ENCODE measurements around the gene LYPD6.
"Not testable (repeated sequence)": the region's sequence is repeated elsewhere in the genome, so short reads cannot be mapped to it uniquely, and the experiment has no call there.

The LYPD6 gene

DNA sequence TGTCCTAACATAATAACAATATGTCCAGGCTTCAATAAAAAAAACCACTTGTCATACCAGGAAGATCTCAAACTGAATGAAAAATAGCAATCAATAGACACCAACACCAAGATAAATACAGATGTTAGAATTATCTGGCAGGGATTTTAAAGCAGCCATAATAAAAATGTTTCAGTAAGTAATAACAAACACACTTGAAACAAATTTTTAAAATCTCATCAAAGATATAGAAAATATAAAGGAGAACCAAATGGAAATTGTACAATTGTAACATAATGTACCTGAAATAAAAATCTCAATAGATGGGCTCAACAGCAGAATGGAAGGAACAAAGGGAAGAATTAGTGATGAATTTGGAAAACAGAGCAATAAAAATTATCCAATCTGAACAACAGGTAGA lies 128.1 kb downstream of the LYPD6 start:
- no peak for DNase-seq

DNA sequence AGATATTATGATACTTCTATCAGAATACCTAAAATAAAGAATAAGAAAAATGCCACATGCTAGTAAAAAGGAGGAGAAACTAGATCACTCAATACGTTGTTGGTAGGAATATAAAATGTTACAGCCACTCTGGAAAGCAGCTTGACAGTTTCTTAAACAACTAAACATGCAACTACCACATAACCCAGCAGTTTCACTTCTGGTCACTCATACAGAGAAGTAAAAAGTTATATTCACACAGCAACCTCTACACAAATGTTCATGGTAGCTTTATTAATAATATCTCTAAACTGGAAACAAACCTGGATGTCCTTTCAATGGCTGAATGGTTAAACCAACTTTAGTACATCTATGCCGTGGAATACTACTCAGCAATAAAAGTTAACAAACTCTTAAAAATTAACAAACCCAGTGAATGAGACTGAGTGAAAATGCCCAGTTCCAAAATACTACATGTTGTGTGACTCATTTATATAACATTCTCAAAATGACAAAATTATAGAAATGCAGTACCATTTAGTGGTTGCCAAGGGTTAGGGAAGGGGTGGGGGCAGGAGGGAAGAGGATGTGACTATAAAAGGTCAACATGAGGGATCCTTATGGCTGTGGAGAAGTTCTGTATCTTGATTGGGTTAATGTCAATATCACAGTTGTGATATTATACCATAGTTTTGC lies 133.1 kb downstream of the LYPD6 start:
- DNase-seq: no peak

DNA sequence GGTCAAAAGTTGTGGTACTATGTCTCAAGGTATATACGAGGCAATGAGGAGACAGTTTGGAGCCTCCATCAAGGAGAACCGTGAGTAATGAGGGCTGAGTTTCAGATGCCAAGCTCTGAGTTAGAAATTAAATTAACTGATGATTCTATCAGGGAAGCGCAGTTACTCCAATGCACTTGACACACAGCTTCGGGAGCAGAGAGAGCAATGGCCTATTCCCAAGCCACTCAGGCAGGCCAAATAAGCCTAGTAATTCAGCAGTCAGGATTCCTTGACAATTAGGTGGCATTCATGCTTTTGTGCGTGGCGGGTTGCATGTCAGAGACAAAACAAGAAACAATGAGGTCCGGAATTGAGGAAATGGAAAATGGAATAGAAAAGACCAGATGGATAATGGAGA lies 134.0 kb downstream of the LYPD6 start:
- no peak for DNase-seq

DNA sequence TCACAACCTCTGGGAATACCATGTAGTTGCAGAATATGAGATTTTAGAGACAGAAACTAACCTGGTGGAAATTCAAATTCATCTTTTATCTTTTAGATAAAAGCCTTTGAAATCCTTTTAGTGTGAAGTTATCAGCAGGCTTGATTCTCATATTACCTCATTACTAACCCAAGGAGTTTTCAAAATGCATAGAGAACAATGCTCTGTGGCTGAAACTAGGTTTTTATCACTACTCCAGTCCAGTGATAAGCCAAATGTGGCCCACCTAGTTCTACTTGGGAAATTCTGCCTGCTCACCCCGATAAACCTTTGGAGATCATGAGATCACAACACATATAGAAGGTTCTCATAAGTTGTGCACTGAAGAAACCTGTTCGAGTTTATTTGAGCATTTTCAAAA lies 135.5 kb downstream of the LYPD6 start:
- DNase-seq: no peak

DNA sequence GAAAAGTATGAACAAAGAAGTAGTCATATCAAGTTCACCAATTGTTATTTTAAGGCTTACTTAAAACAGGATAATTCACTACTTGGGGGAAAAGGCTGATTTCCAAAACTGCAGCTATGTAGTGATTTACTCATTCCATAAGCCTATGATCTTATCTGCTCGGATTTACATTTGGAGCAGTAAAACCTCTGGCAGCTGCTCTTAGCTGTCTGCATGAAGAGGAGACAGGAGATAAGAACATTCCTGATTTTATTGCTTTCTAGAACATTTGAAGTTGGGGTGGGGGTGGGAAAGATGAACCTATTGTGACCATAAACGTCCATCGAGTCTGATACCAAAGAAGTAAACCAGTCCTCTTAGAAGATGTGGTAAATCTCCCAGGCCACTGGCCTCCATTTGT lies 136.2 kb downstream of the LYPD6 start:
- no peak for DNase-seq

DNA sequence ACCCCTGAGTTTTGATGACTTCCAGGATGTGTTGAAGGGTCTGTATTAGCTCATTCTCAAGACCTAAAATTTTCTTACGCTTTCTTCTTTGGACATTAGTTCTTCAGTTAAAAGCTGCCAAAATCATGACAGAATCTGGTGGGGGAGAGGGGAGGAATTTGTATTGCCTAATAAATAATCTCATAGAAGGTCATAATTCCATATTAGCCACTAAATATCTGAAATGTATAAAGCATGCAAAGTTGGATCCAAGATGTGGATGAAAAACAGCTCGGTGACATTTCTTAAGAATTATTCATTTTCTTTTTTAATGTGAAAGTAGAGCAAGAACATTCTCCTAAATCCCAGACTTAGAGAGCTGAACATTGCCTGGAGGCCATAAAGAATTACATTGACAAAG lies 137.0 kb downstream of the LYPD6 start:
- no peak for DNase-seq

DNA sequence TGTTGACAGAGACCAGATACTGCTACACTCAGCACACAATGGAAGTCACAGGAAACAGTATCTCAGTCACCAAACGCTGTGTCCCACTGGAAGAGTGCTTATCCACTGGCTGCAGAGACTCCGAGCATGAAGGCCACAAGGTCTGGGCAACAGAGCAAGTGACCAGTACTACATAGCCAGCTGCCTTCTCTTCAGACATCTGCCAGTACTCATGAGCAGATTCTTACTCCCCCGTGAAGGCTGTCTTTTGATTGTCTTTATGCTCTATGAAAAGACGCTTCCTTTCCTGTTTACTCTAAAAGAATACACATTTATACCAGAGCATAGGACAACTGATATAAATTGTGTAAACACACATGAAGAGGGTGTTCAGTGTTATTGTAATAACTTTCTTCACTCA lies 138.2 kb downstream of the LYPD6 start:
- no peak for DNase-seq

DNA sequence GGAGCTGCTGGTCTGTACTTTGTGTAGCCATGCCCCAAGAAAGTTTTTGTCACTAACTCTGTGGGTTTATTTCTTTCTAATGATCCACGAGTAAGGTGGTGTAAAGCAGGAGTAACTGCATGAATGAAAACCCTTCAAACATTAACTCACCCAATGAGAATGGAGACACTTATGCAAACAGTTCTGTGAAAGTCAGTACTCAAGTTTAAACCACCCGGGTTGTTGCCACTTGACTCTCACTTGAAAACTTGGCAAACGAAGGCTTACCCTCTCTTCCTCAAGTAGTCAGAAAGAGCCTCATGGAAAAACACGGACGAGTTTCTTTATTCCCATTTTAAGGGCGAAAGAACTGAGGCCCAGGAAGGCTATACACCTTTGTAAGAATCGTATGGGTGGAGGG lies 139.7 kb downstream of the LYPD6 start:
- no peak for DNase-seq

DNA sequence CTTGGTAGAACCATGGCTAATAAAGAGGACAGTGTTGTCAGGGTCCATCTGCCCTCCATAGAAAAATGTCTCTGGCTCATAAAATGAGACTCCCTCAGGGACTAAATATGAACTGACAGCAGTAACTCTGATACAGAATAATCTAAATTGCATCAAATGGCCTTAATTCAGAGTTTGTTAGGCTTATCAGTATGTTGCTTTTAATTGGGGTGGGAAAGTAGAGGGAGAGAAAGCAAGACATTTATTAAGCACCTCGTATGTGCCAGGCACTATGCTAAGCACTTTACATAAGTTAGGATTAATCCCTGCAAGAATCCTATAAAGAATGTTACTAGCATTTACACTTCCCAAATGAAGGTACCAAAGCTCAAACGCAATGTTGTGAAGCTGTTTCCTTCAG lies 142.0 kb downstream of the LYPD6 start:
- DNase-seq: no peak

DNA sequence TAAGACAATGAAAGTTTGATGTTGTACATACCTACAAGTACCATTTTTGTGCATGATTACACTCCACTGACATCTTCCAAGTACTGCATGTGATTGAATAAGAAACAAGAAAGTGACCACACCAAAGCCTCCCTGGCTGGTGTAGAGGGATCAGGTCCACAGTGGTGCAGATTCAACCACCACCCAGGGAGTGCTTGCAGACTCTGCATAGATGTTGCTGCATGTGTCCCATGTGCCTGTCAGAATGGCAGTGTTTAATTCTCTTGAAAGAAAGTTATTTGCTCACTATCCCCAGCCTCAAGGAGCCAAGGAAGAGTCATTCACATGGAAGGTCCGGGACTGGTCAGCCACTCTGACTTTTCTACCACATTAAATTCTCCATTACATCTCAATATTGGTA lies 142.7 kb downstream of the LYPD6 start:
- DNase-seq: no peak

DNA sequence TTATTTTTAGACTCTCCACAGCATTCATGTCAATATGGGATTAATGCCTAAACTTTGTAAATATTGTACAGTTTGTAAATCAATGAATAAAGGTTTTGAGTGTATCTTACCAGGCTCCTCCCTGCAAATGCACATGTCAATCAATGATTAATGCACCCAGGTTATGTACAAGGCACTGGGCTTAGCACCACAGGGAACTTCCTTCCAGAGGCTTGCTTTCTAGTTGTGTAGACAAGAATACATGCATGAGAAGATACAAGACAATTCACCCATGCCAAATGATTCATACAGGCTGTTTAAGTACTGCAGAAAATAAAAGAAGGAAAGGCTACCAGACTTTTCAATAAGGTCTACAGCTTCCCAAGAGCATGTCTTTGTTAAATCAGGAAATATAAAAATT lies 143.1 kb downstream of the LYPD6 start:
- DNase-seq: no peak

DNA sequence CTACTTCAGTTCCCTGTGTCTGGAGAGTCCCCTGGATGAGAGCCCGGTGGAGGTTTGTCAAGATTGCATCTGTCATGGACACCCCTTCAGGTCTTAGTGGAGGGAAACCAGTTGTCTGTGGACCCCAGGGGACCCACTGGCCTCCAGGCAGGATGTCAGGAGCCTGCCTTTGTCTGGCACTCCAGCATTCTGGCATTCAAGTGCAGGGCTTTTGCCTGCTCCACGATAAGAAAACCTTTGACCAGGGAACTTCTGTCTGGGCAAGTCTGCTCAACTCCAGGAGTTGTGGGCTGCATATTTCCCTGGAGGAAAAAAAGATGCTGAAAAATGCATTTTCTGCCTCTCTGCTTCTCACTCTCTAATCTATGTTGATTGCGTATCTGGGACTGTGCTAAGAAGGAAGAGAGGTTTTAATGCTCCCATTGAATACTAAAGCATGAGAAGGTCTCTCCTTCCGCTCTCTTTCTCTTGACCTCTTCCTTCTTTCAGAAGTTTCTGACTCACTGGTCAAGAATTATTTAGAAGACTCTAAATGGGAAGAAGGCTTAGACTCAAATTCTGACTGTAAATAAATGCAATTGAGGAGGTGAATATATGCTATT lies 152.7 kb downstream of the LYPD6 start:
- no peak for DNase-seq

DNA sequence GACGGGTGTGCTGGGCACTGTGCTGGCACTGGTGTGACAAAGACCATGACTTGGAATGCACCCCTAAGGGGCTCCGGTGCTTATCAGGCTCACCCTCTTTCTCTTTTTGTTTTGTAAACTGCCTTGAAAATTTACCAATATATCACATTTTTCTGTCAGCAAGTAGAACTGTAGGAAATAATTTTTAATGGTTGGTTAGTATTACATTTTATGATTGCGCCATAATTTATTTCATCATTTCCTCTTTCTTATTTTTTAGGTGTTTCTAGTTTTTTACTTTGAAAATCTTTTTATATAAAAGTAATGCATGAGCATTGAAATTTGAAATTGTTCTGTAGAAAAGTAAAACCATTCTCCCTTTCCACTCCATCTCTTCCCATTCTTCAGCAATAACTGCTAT lies 156.3 kb downstream of the LYPD6 start:
- DNase-seq: no peak

DNA sequence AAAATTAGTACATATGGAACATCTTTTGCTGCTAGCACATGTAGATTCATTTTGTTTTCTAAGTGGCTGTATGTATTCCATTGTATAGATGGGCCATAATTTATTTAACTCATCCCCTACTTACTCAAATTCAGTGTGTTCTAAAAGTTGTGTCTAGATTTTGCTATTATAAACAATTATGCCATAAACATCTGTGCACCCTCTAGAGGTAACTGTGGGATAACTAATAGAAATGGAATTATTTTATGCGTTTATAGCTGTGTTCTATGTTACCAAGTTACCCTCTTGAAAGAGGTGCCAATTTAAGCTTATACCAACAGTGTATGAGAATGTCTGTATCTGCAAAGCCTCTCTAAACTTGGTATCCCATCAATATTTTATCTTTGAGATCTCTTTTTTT lies 156.8 kb downstream of the LYPD6 start:
- DNase-seq: no peak

DNA sequence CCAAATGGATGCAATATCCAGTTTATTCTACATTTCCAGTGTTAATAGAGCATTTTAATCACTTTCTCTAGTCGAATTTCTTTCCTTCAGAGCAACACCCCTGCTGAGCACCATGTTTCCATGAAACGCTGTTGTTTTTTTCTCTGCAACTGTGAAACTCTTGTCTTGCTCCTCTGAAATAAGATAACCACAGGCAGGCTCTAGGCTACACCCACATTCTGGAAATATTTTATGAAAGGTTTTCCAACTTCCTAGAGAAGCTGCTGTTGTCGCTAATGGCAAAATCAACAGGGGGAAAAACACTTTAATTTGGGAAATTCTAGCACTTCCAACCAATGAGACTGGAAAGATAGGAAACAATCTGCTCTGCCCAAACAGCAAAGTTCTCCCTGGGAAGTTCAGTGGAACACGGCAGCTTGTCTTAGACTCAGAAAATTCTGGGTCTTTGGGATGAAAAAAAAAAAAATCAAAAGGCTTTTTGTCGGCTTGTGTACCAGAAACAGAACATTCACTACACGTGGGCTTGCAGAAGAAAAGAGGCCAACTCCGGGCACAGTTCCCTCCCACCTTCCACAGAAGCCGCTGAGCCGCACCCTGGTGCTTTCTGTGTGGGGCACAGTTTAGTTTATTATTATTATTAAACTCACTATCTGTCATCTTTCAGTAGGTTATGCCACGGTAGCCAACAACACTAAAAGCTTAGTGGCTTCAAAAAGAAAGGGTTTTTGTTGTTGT lies 158.5 kb downstream of the LYPD6 start:
- no peak for DNase-seq

DNA sequence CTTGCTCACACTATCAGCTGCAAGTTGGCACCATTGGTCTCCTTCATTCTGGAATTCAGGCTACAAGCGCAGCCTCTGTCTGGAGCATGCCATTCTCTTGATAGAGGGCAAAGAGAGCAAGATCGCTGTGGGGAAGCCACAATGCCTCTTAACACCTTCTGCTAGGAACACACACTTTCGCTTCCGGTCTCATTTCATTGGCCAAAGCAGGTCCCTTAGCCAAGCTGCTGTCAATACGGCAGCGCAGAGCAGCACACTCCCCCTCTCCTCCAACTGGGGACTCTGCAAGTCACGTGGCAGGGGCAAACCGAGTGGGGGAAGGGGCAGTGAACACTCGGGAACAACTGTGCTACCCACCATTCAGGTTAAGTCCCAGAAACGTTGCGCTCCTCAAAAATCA lies 159.1 kb downstream of the LYPD6 start:
- DNase-seq: no peak

DNA sequence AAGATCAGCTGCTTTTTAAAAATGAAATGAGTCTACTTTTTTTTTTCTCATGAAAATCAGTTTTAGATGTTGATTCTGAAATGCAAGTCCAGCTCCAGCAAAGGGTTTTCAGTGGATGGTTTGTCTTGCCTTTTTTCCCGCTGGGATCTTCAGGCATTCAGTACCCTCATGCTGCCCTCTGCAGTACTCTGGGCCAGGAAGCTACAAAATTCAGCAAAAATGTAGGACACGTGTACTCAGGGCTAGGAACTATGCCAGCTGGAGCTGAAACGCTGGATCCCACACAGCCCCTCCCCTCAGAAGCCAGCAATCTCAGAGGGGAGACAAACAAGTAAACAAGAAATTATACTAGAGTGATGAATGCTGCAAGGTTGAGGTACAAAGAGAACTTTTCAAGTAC lies 159.9 kb downstream of the LYPD6 start:
- DNase-seq: no peak

DNA sequence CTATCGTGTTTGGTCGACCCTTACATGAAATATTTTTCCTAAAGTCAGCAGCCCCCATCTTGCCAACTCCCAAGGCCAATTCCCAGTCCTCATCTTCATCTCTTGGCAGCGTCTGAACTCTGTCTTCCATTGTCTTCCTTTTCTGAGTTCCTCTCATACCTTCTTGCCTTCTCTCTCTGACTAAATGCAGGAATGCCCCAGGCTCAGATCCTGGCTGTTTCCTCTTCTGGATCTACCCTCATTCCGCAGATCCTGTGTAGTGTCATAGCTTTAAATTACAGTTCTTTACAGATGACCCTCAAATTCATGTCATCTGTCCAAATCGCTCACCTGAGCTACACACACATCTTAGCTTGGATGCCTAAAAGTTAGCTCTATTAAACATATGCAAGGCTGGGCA lies 162.5 kb downstream of the LYPD6 start:
- no peak for DNase-seq

DNA sequence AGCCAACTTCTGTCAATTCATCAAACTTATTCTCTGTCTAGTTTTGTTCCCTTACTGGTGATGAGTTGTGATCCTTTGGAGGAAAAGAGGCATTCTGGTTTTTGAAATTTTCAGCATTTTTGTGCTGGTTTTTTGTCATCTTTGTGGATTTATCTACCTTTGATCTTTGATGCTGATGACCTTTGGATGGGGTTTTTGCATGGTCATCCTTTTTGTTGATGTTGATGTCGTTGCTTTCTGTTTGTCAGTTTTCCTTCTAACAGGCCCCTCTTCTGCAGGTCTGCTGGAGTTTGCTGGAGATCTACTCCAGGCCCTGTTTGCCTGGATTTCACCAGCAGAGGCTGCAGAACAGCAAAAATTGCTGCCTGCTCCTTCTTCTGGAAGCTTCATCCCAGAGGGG lies 168.8 kb downstream of the LYPD6 start:
- DNase-seq: not testable (repeated sequence)

DNA sequence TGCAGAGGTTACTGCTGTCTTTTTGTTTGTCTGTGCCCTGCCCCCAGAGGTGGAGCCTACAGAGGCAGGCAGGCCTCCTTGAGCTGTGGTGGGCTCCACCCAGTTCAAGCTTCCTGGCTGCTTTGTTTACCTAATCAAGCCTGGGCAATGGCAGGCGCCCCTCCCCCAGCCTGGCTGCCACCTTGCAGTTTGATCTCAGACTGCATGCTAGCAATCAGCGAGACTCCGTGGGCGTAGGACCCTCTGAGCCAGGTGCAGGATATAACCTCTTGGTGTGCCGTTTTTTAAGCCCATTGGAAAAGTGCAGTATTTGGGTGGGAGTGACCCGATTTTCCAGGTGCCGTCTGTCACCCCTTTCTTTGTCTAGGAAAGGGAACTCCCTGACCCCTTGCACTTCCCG lies 176.4 kb downstream of the LYPD6 start:
- DNase-seq: not testable (repeated sequence)

DNA sequence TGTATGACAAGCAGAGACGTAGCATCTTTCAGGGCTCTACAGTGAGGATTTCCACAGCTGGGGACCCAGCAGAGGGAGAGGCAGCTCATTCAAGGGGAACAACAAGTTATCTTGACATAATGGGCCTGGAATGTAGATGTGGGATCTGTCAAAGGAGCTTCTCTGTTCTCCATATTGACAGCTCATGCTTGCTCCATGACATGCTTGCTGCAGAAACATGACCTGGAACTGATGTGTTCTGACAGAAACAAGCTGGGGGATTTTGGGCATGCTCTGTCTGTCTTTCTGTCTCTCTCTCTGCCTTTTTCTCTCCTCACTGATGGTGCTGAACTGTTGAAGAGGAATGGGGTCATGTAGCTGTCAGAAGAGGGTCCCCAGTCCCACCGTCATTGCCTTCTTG lies 177.6 kb downstream of the LYPD6 start:
- DNase-seq: no peak

DNA sequence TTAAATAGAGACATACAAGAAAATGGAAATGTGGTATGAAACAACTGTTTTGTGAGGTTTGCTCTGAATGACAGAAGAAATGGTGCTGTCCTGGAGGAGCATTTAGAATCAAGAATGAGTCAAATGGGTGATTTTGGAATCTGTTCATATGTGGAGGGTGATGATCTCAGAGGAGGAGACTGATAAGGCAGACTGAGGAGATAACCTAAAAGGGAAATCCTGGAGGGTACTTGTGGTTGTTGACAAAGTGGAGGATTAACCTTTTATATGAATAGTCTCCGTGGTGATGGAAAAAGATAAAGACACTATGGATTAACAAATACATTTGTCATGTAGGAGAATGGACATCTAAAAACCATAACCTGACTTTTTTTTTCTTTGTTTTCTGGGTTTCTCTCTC lies 183.1 kb downstream of the LYPD6 start:
- no peak for DNase-seq
